K562 (cell line): ENCODE results near the gene SPIB. TPM values are rescaled to one million over a fixed set of nuclear protein-coding genes. Genes with fewer than 3 reads are reported as not detected.

Source experiments
- ARNT ChIP-seq, 2 experiments: fragments of 450-650 bp; IDR thresholded peaks; 2 replicates each; pipeline ENCODE4 v1.6.1; 2016; ENCODE audit warnings: mild to moderate bottlenecking in 1 of 2
- CTBP1 ChIP-seq: fragments of 450-650 bp; IDR thresholded peaks from 2 replicates; pipeline ENCODE4 v1.6.1; 2016; ENCODE audit warnings: borderline replicate concordance
- DDX20 ChIP-seq: fragments of 450-650 bp; IDR thresholded peaks from 2 replicates; pipeline ENCODE4 v1.6.1; 2016; ENCODE audit warnings: missing genetic modification characterization, low read depth, mild to moderate bottlenecking, missing compliant biosample characterization, moderate library complexity
- HMBOX1 ChIP-seq: sonication (generic); IDR thresholded peaks from 2 replicates; pipeline ENCODE4 v1.6.1; 2016
- HOXB6 ChIP-seq: fragments of 250-450 bp; sonication (Bioruptor Pico); IDR thresholded peaks from 2 replicates; pipeline ENCODE4 v1.5.1; 2022; ENCODE audit warnings: mild to moderate bottlenecking, borderline replicate concordance
- KAT2B ChIP-seq: IDR thresholded peaks from one replicate; pipeline ENCODE4 v1.6.1; 2012; ENCODE audit warnings: low read depth, mild to moderate bottlenecking, control low read depth, inconsistent platforms, low read length, moderate library complexity
- MAX ChIP-seq: sonication (generic); formaldehyde crosslinking; IDR thresholded peaks from 2 replicates; pipeline ENCODE4 v1.9.0; 2022; ENCODE audit warnings: mild to moderate bottlenecking, missing genetic modification reagents
- NBN ChIP-seq: fragments of 450-650 bp; IDR thresholded peaks from 2 replicates; pipeline ENCODE4 v1.6.1; 2016; ENCODE audit warnings: low read depth, mild to moderate bottlenecking
- NR0B1 ChIP-seq: fragments of 450-650 bp; IDR thresholded peaks from one replicate; pipeline ENCODE4 v1.6.1; 2018; ENCODE audit warnings: mild to moderate bottlenecking, moderate library complexity; ENCODE audit not compliant: partially characterized antibody
- POLR3G ChIP-seq: IDR thresholded peaks from 2 replicates; pipeline ENCODE4 v1.6.1; 2011; ENCODE audit not compliant: insufficient read length, insufficient replicate concordance; ENCODE audit errors: extremely low read depth
- RERE ChIP-seq: sonication (generic); formaldehyde crosslinking; IDR thresholded peaks from 2 replicates; pipeline ENCODE4 v1.8.0; 2023; ENCODE audit warnings: missing genetic modification reagents, mild to moderate bottlenecking, borderline replicate concordance
- SIRT6 ChIP-seq: IDR thresholded peaks from one replicate; pipeline ENCODE4 v1.6.1; 2012; ENCODE audit warnings: low read depth, mild to moderate bottlenecking, control low read depth, inconsistent platforms, low read length, moderate library complexity
- TAF9B ChIP-seq: fragments of 450-650 bp; IDR thresholded peaks from 2 replicates; pipeline ENCODE4 v1.6.1; 2018; ENCODE audit warnings: mild to moderate bottlenecking; ENCODE audit not compliant: partially characterized antibody
- U2AF1 ChIP-seq: fragments of 200-400 bp; formaldehyde crosslinking; optimal IDR thresholded peaks from 2 replicates; pipeline ENCODE3; 2017; ENCODE audit warnings: mild to moderate bottlenecking, low read depth, low read length, moderate library complexity
- ZNF212 ChIP-seq: fragments of 450-650 bp; formaldehyde crosslinking; IDR thresholded peaks from 2 replicates; pipeline ENCODE4 v1.4.0; 2020; ENCODE audit warnings: mild to moderate bottlenecking
- ZNF311 ChIP-seq: fragments of 250-450 bp; sonication (Bioruptor Pico); IDR thresholded peaks from 2 replicates; pipeline ENCODE4 v1.4.0; 2020; ENCODE audit warnings: mild to moderate bottlenecking, moderate library complexity
- ZNF583 ChIP-seq: fragments of 250-450 bp; sonication (Bioruptor Pico); IDR thresholded peaks from 2 replicates; pipeline ENCODE4 v1.4.0; 2020
- ZNF668 ChIP-seq: fragments of 250-450 bp; sonication (Bioruptor Pico); IDR thresholded peaks from 2 replicates; pipeline ENCODE4 v1.8.0; 2022; ENCODE audit warnings: mild to moderate bottlenecking, inconsistent platforms
- polyA plus RNA-seq, 8 experiments: library from polyadenylated mRNA; depleted of rRNA in 4 of 8; stranded (reverse) in 5 of 8; unstranded in 3 of 8; fragments of >200 nt; fragmentation: Nextera tagmentation in 2 of 8; fragmentation: Illumina TruSeq in 1 of 8; extraction: Ambion mirVana in 2 of 8; extraction: Trizol in 1 of 8; gene quantifications; 2 replicates each; pipeline versions ENCODE4 v1.2.1 to v1.2.3, GENCODE V29; 2011 to 2014; ENCODE audit warnings: inconsistent platforms in 1 of 8, missing spikeins in 1 of 8
- total RNA-seq, 7 experiments: library from RNA; depleted of rRNA in 6 of 7; stranded (reverse); fragments of >200 nt in 6 of 7; fragmentation: Illumina TruSeq in 2 of 7; extraction: Trizol in 2 of 7; gene quantifications; 2 replicates each; pipeline versions ENCODE4 v1.2.1 to v1.2.3, GENCODE V29; 2011 to 2021; ENCODE audit warnings: low replicate concordance in 1 of 7

SPIB gene
- total and polyA plus RNA-seq, 9 of the 15 experiments (the other 6 are each of a cell fraction or from before 2014, with no cell fraction given): 0.06 to 1.0 (median 0.43) TPM; not detected in 1

- TF ChIP-seq RERE (CRISPR knock-in tag) (no peak), ZNF212 (CRISPR knock-in tag) (0 out of 2 replicates have a peak, but pooled peaks have one; percentile 69), ARNT (IDR thresholded peaks at IDR 0.05) (peak in 1 of 2 experiments; percentile 88; a peak in 3 of 4 replicates), TAF9B (peak; percentile 92), SIRT6 (no peak), KAT2B (no peak), POLR3G (no peak), ZNF583 (CRISPR knock-in tag) (peak; percentile 50; the same call in 1 of the 2 replicates), NR0B1 (no peak), DDX20 (tag) (no peak), MAX (CRISPR knock-in tag) (peak; percentile 34; the same call in 1 of the 2 replicates), CTBP1 (peak; percentile 44; the same call in 1 of the 2 replicates), ZNF668 (no peak), U2AF1 (no peak), HMBOX1 (no peak), NBN (peak; percentile 73), ZNF311 (CRISPR knock-in tag) (no peak), HOXB6 (CRISPR knock-in tag) (no peak)
These were observed 42.3 kb upstream of the SPIB start, which contains the start of gene NR1H2 (continued) for GRCh38 chr19:50376166-50377050.
